HG03280 (cell line): ENCODE measurements around the gene SCNN1A.

ENCODE experiments used
- ATAC-seq: cut with Tn5 transposase; IDR thresholded peaks from one replicate; pipeline ENCODE4 v1.9.1; 2021; ENCODE audit warnings: mild to moderate bottlenecking, moderate library complexity; ENCODE audit not compliant: unreplicated experiment

SCNN1A gene

DNA sequence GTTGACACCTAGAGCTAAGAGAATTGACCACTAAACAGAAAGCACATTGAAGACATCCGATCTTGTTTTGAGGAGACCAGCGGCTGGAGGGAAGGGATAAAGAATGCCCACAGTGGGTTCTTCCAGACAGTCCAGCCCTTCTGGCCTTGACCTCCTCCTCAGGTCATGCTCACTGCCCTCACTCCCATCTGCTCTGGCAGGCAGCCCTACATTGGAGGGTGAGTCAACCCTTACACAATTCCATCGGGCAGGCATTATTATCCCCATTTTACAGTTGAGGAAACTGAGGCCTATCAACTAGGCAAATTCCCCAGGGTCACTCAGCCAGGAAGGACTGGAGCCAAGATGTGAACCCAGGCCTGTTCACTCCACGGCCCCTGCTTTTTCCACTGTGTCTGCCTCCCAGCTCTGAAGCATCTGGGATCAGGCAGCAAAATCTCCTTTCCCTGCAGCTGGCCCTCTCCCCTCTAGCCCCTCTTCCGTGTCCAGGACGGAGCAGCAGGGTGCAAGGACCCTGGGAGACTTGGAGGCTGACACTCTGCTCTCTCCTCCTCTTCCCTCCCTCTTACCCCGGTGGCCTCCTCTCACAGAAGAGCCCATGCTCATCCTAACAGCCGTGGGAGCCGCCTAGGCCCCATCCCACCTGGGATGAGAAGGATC is 5.3 kb downstream of the SCNN1A start:
- ATAC-seq = no peak

DNA sequence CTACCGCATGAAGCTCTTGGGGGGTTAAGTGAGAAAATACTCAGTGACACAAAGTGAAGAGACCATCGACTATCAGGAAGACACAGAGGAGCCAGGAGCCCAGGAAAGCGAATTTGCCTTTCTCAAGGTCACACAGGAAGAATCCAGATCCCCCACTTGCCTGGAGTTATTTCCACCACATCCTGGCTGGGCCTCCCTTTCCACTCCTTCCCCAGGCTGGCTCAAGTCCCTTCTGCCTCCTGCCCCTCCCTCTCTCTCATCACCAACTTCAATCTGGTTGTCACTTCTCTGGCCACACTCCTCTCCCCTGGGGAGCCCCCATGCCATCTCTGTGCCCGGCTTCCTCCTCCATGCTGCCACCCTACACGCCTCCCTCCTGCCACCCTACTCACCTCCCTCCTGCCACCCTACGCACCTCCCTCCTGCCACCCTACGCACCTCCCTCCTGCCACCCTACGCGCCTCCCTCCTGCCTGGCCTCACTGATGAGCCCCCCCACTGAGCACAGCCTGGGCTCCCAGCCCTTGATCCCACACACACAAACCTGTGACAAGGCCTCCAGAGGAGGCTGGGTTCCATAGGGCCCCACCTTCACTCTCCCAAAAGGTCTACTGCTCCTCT is 6.3 kb downstream of the SCNN1A start:
- ATAC-seq = no peak

DNA sequence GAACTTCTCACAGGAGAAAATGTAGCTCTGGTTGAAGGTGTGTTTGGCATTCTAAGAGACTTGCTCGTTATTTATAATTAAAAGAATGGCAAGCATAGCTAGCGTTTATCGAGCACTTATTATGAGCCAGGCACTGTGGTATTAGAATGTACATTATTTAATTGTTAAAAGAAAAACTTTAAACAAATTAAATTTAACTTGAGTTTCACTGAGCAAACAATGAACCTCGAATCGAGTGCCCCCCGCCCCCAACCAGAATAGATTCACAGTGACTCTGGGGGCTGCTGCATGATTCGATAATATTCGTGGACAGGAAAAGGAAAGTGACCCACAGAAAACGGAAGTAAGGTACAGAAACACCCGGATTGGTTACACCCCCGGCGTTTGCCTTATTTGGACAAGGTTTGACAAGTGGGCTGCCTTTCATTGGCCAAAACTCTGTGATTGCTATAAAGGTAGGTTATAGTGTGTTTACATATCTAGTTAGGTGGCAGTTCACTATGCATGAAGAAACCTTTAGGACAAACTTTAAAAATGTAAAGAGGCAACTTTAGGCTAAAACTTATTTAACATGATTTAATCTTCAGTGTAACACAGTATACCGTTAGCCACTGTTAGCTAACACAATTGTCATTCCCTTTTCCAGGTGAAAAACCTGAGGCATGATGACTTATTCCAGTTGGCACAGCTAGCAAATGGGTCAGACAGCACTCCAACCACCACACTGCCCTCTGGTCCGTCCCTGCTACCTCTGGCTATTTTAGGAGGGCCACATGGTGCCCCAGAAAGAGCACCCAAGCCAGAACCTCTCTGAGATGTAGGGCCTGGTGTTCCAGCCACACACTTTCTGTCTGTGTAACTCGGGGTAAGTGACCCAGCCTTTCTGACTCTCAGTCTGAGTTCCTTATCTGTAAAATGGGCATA is 7.1 kb downstream of the SCNN1A start:
- ATAC-seq = no peak

DNA sequence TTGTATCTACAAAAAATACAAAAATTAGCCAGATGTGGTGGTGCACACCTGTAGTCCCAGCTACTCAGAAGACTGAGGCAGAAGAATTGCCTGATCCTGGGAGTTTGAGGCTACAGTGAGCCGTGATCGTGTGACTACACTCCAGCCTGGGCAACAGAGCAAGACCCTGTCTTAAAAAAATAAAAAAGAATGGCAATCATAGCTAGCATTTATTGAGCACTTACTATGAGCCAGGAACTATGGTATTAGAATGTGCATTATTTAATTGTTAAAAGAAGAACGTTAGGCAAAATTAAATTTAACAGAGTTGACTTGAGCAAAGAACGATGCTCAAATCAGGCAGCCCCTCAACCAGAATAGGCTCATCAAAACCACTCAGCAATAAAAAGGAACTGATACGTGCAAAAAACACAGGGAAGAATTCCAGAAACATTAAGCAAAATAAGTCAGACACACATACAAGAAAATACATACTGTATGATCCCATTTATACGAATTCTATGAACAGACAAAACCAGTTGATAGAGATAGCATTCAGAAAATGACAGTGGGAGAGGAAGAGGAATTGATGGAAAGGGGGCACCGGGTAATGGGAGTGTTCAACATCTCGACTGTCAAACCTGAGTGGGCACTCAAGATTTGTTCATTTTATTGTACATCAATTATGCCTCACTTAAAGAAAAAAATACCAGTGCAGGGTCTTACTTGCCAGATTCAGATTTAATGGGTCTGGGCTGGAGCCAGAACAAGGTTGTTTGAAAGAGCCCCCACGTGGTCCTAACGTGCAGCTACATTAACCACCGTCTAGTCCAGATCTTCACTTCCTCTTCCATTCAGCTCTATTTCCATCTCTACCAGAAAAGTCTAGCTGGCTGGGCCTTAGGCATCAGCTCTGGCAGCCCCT is 8.0 kb downstream of the SCNN1A start:
- no peak for ATAC-seq

DNA sequence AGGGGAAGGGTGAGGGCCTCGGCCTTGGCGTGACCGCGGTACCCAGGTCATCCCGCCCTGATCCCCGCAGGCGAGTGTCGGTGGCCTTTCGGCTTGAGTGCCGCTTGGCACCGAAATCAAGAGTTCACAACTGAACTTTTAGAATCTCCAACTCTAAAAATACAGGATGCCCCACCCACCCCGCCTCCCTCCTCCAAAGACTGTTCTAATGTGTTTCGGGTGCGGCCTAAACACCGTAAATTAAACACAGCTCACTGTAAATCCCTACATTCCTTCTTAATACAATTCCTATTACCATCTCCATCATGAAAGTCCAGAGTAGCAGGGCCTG is 11.4 kb downstream of the SCNN1A start:
- no peak for ATAC-seq

DNA sequence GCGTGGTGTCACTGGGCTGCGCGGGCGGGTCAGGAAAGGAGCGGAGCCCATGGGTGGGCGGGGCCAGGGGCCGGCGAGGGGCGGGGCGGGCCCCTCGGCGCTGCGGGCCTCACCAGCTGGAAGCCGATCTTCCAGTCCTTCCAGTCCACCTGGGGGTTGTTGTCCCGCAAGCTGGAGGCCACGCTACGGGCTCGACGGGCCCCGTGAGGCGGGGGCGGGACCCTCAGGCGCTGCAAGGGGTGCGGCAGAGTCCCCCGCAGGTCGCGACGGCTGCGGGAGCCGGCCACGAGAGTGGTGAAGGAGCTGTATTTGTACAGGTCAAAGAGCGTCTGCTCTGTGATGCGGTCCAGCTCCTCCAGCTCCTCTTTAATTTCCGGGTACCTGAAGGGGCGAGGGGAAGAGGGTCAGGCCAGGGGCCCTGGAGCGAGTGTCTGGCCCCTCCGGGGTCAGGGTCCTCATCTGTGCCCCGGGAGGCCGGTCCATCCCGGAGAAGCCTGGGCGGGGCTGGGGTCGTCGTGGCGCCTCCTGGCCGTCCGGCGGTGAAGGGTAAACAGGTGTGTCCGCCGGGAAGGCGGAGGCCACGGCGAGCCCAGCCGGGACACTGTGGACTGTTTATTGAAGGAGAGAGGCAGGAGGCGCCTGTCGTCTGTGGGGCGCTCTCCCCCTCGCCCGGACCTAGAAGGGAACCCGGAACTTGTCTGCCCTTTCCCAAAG is 11.9 kb downstream of the SCNN1A start:
- no peak for ATAC-seq

DNA sequence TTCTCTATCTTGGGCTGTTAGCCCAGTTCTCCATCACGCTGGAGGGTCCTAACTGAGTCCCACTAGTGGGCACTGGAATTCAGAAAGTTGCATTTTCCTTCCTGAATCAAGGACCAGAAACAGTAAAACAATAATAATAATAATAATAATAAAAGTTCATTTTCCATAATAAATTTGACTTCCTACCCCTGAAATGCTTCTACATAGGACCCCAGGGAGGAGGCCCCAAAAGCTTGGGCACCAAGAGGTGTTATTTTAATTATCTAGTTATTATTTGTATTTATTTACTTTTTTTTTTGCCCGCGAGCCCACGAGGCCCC is 12.4 kb downstream of the SCNN1A start:
- ATAC-seq = no peak

DNA sequence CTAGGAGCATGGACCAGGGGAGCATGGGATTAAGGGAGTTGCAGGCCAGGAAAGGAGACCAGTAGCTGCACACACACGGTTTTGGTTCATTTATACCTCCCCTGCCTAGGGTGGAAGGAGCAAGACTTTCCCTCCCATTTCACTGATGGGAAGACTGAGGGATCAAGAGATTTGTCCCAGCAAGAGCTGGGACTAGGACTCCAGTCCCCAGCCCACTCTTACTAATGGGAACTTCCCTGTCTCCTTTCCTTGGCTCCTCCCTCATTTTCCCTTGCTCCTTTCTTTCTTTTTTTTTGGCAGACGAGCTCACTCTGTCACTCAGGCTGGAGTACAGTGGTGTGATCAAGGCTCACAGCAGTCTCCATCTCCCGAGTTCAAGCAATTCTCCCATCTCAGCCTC is 13.0 kb downstream of the SCNN1A start:
- ATAC-seq = no peak

DNA sequence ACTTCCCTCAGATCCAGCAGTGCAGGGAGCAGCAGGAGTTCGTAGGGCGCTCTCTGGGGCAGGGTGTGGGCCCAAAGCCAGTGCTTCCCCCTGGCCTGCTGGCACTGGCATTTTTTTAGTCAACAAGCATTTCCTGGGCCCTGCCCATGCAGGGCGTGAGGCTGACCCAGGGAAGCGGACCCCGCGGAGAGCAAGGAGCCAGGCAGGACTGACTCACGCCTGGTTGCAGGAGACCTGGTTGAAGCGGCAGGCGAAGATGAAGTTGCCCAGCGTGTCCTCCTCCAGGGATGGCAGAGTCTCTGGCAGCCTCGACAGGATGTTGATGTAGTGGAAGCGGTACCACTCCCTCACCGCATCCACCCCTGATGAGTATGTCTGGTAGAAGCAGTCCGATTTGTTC is 13.5 kb downstream of the SCNN1A start:
- no peak for ATAC-seq

DNA sequence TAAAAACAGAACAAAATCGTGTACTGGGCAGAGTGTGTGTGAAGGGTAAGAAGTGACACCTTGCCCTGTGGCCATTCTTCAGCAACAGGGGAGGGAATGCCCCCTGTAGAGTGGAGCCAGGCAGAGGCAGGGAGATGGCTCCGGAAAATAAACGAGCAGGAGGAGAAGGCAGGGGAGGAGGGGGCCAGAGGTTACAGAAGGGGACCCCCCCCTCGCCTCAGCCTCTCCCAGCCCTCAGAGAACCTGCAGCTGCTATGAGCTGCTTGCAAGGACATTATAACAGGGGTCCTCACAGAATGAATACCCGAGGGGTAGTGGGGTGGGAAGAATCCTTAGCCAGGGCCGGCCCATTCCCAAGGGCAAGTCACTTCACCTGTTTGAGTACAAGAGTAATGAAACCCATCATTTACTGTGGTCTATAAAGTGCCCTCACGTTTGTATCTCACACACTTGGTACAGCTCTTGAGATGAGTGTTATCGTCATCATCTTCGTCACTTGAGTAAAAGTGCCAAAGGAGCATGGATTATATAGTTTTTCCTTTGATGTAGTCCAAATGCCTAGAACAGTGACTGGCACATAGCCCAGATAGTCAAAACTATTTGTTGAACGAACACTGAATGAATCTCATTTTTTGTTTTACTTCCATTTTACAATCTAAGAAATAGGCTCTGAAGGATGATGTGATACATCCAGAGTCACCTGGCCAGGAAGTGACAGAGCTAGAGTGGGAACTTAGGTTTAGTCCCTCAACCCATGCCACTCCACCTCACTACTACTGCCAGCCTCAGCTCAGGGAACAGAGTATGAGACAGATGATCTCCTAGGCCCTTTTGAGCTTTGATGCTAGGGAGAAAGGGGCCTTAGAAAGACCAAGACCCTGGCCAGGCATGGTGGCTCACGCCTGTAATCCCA is 14.5 kb downstream of the SCNN1A start:
- no peak for ATAC-seq

DNA sequence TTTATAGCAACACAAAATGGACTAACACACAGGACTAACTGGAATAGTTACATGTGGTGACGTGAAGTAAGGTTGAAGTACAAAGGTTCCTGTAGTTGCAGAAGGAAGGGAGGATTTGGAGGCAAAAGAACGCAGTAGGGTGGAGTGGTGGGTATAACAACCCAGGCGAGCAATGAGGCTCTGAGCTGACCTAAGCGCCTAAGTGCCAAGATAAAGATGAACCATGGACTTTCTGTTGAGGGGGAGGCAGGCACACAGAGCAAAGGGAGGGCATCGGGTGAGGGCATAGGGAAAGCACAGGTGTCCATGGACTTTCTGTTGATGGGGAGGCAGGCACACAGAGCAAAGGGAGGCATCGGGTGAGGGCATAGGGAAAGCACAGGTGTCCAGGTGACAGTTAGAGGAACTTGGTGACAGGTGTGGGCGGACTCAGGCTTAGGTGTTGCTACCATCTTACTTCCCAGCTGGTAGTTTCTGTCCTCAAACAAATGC is 15.2 kb downstream of the SCNN1A start:
- no peak for ATAC-seq

DNA sequence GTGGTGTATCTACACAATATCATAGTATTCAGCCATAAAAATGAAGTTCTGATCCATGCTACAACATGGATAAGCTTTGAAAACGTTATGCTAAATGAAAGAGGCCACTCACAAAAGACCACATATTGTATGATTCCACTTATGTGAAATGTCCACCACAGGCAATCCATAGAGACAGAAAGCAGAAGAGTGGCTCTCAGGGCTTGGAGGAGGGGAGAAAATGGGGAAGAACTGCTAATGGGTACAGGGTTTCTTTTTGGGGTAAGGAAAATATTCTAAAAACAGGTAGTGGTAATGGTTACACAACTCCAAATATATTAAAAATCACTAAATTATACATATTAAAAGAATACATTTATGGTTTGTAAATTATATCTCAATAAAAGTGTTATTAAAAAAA is 16.5 kb downstream of the SCNN1A start:
- ATAC-seq = no peak

DNA sequence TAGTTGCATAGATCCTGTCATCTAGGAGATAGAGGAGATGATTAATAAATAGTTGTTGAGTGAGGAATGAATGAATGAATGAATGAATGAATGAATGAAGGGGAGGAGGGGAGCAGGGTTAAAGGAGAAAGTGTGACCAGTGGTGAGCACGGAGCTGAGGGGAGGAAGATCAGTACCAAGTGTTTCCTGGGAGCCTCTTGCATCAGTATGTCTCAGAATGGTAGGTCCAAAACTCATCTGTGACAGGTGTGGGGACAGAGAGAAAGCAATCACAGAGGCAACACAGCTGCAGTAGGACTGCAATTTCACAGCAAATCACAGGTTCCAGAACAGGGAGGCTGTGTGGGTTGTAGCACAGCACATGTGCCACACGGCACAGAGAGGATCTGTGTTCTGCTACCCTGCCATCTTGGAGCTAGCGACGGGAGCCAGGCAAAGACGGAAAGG is 19.0 kb downstream of the SCNN1A start:
- ATAC-seq = no peak

DNA sequence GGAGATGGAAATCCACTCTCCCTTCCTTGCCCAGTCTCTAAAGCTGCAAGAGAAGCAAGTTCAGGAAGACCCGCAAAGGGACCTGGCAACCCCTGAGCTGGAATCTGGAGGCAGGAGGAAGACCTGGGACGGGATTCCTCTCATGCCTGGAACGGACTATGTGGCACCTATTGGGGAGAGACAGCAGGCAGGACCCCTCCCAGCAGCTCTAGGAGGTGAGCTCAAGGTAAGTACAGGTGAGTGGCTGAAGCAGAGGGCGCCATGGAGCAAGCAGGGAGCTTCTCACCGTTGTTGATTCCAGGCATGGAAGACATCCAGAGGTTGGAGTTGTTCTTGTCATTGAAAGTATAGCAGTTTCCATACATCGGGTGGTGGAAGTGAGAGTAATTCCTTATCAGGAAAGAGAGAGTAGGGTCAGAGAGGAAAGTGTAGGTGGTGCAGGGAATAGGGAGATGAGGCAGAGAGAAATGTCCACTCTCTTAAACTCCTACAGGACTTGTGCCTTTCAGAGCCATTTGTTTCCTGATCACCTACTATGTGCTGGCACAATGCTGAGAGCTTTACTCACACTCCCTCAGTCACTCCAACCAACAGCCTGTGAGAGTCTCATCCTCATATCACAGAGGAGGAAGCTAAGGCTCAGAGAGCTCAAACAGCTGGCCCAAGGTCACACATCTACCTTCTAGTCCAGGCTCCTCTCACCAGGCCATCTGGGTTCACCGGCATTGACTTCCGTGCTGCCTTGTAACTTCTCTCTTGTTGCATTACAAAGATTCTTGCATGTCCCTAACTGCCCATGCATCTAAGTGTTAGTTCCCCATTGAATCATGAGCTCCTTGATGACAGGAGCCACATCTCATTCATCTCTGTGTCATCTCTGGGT is 19.6 kb downstream of the SCNN1A start:
- no peak for ATAC-seq

DNA sequence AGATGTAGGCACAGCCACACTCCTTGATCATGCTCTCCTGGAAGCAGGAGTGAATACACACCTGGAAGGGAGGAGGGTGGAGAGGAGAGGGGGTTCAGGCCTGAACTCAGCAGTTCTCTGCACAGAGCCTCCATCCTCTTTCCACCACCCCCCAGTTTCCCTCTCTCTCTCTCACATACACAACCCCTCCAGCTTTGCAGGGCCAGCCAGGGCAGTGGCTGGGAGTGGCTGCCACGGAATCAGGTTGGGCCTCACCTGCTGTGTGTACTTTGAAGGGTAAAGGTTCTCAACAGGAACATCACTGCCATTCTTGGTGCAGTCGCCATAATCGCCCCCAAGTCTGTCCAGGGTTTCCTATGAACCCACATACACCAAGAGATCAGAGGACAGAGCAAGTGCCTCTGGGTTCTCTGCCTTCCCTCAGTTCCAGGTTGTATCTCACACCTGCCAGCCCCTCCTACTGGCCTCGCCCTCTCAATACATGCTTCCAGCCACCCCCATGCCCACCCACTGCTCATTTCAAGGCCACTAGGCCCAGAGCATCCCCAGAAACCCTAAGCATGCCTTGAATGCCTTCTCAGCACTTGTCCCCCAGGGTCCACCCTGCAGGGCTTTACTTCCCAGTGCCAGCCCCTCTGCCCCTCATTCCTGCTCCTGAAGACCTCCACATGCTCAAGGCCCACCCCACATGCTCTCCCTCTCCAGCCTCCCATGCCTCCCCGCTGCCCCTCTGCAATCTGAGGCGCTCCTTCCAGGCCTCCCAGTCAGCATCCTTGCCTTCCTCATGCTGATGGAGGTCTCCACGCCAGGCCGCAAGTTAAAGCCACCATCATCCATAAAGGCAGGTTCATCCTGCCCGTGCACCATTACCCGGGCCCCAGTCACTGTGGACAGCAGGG is 20.6 kb downstream of the SCNN1A start:
- no peak for ATAC-seq

DNA sequence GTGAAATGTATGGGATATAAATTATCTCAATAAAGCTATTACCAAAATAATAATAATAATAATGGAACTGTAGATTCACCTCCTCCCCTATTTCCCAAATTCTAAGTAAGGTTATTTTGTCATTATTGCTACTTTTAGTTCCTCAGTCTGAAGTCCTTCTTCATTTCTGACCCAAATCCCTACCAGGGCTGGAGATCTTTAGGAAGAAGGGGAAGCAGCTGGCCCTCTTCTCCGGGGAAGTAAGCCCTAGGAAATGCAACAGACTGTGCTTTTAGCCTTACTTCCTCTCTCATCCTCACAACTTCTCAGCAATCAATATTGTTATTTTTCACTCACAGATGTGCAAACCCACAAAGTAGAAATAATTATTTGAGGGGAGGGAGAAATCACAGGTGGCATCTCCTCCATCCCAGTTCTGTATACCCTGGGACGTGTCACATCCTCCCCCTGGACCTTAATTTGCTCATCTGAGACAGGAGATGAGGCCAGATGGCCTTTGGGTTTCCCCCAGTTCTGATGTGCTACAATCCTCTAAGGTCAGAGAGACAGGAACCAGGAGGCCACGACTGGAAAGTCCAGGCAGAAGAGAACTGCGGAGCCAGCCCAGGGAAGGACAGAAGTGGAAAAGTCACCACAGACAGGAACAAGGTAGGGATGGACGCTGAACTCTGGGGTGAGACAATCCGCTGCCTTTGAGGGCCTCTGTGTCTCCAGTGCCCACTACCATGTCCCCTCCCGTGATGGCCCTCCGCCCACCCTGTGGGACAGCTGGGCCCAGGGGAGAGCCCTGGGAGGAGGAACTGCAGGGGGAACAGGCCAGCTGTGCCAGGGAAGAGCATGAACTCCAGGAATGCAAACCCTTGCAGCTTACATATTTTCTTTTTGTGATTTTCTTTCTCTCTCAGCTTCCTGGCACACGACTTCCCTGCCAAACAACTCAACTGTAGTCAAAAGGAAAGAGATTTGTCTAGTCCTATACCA is 22.9 kb downstream of the SCNN1A start:
- ATAC-seq = no peak
